Smooth muscle cell of the brain vasculature (primary cell): ENCODE measurements around the gene DUOX2.
"Not testable (repeated sequence)": the region's sequence is repeated elsewhere in the genome, so short reads cannot be mapped to it uniquely, and the experiment has no call there.

Experiments used
- DNase-seq: peaks from one replicate; pipeline ENCODE4 v3.0.0-alpha.2; 2012; ENCODE audit warnings: low read depth, low spot score

DUOX2 gene

GRCh38 chr15:45118996-45119395 lies 5.0 kb upstream of the DUOX2 start:
- no peak for DNase-seq

GRCh38 chr15:45118131-45118588 lies 4.2 kb upstream of the DUOX2 start:
- peak; percentile 77 for DNase-seq

DNA sequence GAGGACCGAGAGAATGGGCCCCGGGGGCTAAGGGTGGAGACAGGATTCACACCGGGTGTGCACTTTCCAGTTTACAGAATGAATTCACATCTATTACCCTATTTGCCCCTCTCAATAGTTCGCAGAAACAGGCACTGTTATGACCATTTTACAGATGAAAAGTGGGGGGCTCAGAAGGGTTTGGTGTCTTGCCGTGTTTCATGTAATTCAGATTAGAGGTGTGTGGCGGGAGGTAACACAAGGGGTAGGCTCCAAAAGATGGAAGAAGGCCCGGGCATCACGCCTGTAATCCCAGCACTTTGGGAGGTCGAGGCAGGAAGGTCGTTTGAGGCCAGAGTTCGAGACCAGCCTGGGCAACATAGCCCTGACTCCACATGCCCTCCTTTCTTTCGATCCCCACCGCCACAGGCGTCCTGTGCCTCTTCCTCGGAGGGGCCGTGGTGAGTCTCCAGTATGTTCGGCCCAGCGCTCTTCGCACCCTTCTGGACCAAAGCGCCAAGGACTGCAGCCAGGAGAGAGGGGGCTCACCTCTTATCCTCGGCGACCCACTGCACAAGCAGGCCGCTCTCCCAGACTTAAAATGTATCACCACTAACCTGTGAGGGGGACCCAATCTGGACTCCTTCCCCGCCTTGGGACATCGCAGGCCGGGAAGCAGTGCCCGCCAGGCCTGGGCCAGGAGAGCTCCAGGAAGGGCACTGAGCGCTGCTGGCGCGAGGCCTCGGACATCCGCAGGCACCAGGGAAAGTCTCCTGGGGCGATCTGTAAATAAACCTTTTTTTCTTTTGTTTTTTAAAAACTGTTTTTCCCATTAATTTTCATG lies 3.5 kb upstream of the DUOX2 start:
- no peak for DNase-seq

DNA sequence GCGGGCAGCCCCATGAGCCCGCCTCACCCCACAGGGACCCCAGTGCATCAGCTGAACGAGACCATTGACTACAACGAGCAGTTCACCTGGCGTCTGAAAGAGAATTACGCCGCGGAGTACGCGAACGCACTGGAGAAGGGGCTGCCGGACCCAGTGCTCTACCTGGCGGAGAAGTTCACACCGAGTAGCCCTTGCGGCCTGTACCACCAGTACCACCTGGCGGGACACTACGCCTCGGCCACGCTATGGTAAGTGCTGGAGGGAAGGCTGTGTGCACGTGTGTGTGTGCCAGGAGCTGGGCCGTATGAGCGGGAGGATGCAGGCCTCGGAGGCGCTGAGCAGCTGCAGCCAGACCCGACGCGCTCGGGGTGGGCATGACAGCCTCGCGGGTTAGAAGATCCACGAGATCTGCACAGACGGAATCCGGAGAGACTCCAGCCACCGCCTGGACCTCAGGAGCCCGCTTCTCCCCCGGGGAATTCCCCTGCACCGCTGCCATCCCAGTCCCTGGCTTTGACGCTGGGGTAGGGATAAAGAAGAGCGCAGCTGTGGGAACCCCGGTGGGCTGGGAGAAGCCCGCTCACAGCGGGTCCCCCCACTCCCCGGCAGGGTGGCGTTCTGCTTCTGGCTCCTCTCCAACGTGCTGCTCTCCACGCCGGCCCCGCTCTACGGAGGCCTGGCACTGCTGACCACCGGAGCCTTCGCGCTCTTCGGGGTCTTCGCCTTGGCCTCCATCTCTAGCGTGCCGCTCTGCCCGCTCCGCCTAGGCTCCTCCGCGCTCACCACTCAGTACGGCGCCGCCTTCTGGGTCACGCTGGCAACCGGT lies 2.7 kb upstream of the DUOX2 start:
- DNase-seq: no peak

DNA sequence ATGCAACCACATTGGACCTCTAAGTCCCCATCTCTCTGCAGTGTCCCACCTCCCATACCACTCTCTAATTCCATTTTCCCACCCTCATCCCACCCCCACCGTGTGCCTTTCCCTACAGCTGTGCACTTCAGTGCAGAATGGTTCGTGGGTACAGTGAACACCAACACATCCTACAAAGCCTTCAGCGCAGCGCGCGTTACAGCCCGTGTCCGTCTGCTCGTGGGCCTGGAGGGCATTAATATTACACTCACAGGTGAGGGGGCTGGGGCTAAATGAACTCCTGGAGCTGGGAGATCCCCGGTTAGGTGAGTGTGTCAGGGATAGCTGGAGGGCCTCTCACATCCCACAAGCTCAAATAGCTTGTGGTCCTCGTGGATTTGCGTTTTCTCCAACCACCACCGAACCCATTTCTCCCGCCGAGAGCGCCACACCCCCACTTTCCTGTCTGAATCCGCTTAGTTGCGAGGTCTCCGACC lies 2.1 kb upstream of the DUOX2 start:
- no peak for DNase-seq

- DNase-seq: no peak
These were observed 1.4 kb upstream of the DUOX2 start for GRCh38 chr15:45115312-45115820.

GRCh38 chr15:45114751-45115085 lies 746 bp upstream of the DUOX2 start:
- no peak for DNase-seq

DNA sequence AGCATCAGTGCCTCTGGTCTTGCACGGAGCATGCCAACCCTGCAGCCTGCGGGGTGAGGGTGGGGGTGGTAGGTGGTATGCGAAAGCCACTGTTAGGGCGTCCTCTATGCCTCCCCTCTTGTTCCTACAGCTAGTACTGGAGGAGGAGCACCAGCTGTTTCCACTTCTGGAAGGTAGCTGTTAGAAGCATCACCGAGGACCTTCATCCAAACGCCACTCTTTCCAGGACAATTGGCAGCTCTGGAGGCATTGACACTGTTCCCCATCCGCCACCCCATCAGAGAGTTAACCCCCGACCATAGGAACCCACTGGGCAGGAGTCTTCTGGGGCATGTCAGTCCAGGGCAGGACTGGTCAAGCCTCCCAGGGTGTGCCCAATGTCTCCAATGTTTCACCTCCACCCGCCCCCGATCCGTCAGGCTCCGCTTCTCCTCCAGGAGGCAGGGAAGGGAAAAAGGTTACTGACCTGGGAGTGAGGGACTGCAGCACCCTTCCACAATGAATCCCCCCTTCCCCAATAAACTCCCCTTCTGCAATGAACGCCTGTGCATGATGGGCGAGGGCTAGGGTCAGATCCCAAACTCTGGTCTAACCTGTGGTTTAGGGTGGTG lies 487 bp downstream of the DUOX2 start:
- no peak for DNase-seq

GRCh38 chr15:45112591-45113379 lies 1.2 kb downstream of the DUOX2 start:
- no peak for DNase-seq

DNA sequence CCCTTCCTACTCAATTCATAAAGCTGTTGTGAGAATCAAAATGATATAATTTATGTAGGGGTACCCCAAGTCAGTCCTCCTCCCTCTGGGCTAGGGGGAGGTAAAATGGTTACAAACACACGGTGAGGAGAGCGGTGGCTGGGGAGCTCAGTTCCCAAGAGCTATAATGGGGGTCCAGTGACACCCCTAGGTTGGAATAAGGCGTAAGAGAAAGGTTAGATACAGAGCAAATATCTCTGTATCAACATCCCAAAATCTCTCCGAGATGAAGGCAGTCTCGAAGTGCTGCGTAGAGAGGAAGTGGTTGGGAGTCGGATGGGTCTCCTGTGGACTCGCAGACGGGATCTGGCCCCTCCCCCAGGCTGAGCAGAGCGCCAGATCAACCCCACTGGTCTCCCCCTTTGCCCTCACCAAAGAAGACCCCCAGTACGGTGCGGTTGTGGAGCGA lies 1.8 kb downstream of the DUOX2 start:
- no peak for DNase-seq

- DNase-seq: no peak
These were observed 2.4 kb downstream of the DUOX2 start for GRCh38 chr15:45111390-45112142.

DNA sequence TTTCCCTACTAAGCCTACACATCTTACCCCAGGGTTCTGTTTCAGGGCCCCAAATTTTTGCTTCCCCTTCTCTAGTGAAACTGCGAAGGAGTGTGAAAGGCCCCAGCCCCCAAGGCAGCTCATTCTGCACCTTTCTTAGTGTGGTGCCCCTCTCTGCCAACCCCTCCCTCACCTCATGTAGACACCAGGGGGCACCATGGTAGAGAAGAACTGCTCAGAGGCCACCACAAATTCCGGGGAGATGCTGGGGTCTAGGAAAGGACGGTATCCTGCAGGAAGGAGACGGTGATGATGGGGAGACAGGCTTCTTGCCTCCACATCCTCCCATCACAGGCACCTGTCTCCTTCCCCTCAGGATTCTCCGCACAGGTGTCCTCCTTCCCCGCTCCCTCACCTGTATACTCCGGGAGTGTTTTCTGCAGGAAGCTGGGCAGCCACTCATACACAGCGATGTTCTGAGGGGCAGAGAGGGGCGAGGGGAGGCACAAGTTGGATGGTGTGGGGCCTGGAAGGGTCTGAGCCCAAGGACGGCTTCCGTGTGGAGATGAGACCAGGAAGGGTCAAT lies 3.6 kb downstream of the DUOX2 start:
- no peak for DNase-seq

DNA sequence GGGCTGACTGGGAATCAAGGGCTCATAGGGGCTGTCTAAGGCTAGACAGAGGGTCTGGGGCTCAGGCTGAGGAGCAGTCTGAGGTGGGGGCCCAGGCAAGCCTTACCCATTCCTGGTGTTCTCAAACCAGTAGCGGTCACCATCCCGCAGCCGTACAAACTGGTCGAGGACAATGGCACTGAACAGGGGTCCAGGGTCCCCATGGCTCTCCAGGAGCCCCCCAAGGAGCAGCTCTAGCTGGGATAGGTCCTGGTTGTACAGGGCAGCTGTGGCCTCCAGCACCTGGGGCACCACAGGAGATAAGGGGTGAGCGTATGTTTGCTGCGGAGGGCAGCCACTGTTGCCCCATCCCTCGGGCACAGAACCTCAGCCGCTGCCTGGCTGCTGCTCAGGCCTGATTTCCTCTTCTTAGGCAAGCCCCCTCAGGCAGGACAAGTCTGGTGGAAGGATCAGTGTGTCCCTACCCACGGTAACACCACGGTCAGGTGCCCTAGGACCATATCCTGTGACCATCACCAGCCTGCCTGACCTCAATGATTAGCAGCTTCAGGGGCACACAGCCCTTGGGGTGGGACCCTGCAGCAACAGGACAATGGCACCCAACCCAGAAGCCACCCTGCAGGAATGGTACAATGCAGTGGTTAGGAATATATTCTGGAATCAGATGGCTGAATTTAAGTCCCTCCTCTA lies 5.9 kb downstream of the DUOX2 start:
- DNase-seq: no peak

- no peak for DNase-seq
These were observed 7.8 kb downstream of the DUOX2 start for GRCh38 chr15:45106002-45106790.

DNA sequence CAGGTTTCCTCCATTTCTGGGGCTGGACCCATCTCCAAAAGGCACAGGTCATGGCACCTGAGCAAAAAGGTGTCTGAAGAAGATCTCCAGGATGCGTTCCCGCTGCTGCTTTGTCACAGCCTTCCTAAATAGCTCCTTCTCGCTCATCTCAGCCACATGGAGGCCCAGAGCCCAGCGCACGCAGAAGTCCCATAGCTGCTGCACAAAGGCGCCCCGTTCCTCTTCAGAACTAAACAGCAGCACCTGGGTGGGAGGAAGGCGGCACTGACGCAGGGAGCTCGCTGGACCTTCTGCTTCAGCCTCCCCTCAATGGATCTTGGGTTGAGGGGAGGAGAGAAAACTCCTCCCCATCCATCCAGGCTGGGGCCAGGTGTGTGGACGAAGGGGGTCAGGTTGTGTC lies 8.4 kb downstream of the DUOX2 start:
- no peak for DNase-seq

- not testable (repeated sequence) for DNase-seq
These were observed 9.8 kb downstream of the DUOX2 start for GRCh38 chr15:45104170-45104569.

DNA sequence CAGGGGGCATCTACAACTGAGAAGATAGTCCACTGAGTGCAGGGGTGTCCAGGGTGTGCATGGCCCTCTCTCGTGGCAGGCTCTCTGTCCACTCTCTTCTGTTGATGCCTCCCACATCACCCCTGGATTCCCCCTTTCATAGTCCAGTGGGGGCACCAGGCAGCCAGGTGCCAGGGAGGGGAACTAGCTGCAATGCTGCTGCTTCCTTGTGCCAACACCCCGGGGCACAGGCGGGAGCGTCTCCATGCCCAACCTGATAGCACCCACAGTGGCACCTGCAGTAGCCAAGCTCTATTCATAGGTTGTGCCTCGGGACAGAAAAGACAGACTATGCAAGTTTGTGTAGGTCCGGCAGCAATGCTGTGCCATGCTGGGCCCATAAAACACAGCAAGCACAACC lies 11.7 kb downstream of the DUOX2 start:
- no peak for DNase-seq

DNA sequence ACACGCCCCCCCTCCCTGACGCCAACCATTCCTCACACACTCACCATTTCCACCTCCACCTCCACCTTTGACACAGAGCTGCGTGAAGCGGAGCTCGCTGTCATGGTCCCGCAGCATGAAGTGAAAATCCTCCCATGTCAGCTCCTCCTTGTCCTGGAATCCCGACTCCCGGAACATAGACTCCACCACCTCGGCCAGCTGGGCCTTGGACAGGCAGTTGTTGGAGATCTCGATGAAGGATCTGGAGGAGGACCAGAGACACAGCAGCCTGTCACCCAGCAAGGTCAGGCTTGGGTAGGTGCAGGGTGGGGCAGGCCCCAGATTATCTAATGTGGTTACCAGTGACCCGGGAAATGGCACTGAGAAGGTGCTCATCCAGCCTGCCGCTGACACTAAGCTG lies 12.2 kb downstream of the DUOX2 start:
- DNase-seq: no peak
